SK-N-SH (cell line): ENCODE data around the gene SHLD2.
"Not testable (repeated sequence)": the region's sequence is repeated elsewhere in the genome, so short reads cannot be mapped to it uniquely, and the experiment has no call there.

Experiments used
- CTCF ChIP-seq: fragments of 200-600 bp; sonication (generic); IDR thresholded peaks from 2 replicates; pipeline ENCODE4 v1.6.1; 2017; ENCODE audit warnings: antibody characterized with exemption, mild to moderate bottlenecking, moderate library complexity
- EP300 ChIP-seq, 2 experiments: IDR thresholded peaks; 2 replicates each; pipeline versions ENCODE4 v1.4.0 to v1.6.1; 2012; ENCODE audit warnings: borderline replicate concordance in 1 of 2, low read depth in 1 of 2, low read length in 1 of 2
- EZH2phosphoT487 ChIP-seq: fragments of 200-600 bp; sonication (generic); IDR thresholded peaks from 2 replicates; pipeline ENCODE4 v1.6.1; 2017; ENCODE audit warnings: low read depth, mixed run types, mild to moderate bottlenecking, antibody characterized with exemption, moderate library complexity, borderline replicate concordance
- FOSL2 ChIP-seq: IDR thresholded peaks from 2 replicates; pipeline ENCODE4 v1.4.0; 2012; ENCODE audit warnings: low read depth, mild to moderate bottlenecking, moderate library complexity, borderline replicate concordance
- MEF2A ChIP-seq: IDR thresholded peaks from 2 replicates; pipeline ENCODE4 v1.4.0; 2012; ENCODE audit warnings: low read depth, borderline replicate concordance
- PBX3 ChIP-seq: IDR thresholded peaks from 2 replicates; pipeline ENCODE4; 2012
- POLR2AphosphoS5 ChIP-seq: IDR thresholded peaks from 2 replicates; pipeline ENCODE4 v1.6.1; 2012; ENCODE audit warnings: low read depth, low read length
- RAD21 ChIP-seq: IDR thresholded peaks from 2 replicates; pipeline ENCODE4 v1.6.1; 2012; ENCODE audit warnings: mild to moderate bottlenecking, low read length
- REST ChIP-seq: IDR thresholded peaks from 2 replicates; pipeline ENCODE4 v1.6.1; 2012; ENCODE audit warnings: mild to moderate bottlenecking, low read depth, low read length, moderate library complexity
- SMC3 ChIP-seq: IDR thresholded peaks from 2 replicates; pipeline ENCODE4 v1.6.1; 2012; ENCODE audit warnings: low read depth, low read length, improper control_type of control experiment
- USF1 ChIP-seq: IDR thresholded peaks from 2 replicates; pipeline ENCODE4 v1.4.0; 2012; ENCODE audit warnings: low read depth, borderline replicate concordance
- USF2 ChIP-seq: fragments of 150-350 bp; IDR thresholded peaks from 2 replicates; pipeline ENCODE4 v1.6.1; 2017; ENCODE audit warnings: antibody characterized with exemption, low read length, low read depth, borderline replicate concordance

- TF ChIP-seq CTCF; MEF2A; SMC3; POLR2AphosphoS5; FOSL2; USF2; EP300 (IDR thresholded peaks at IDR 0.05; ENCODE audit: borderline replicate concordance in 1 of 2, low read depth in 1 of 2, low read length in 1 of 2); USF1; PBX3; RAD21; REST; EZH2phosphoT487: not testable (repeated sequence)
Measured at GRCh38 chr10:87157821-87158220, 62.8 kb downstream of the SHLD2 start.
